ENCODE results near the gene WDR33.

GRCh38 chr2:127706215-127706990, 104.6 kb downstream of the WDR33 start:
- TF ChIP-seq CTCF (tag by site-specific recombination; IDR thresholded peaks at IDR 0.05) (no peak), ZNF404 (tag by site-specific recombination; IDR thresholded peaks at IDR 0.05) (no peak), HOXA7 (CRISPR knock-in tag; IDR thresholded peaks at IDR 0.05; ENCODE audit: borderline replicate concordance) (no peak), ZNF202 (tag by site-specific recombination; IDR thresholded peaks at IDR 0.05; ENCODE audit: borderline replicate concordance) (no peak)

Data from HEK293 (cell line).